GM18511 (cell line): ENCODE data around the gene SFMBT2.

Experiments used
- ATAC-seq: cut with Tn5 transposase; IDR thresholded peaks from one replicate; pipeline ENCODE4 v1.9.1; 2021; ENCODE audit warnings: mild to moderate bottlenecking, moderate library complexity; ENCODE audit not compliant: unreplicated experiment

The SFMBT2 gene

DNA sequence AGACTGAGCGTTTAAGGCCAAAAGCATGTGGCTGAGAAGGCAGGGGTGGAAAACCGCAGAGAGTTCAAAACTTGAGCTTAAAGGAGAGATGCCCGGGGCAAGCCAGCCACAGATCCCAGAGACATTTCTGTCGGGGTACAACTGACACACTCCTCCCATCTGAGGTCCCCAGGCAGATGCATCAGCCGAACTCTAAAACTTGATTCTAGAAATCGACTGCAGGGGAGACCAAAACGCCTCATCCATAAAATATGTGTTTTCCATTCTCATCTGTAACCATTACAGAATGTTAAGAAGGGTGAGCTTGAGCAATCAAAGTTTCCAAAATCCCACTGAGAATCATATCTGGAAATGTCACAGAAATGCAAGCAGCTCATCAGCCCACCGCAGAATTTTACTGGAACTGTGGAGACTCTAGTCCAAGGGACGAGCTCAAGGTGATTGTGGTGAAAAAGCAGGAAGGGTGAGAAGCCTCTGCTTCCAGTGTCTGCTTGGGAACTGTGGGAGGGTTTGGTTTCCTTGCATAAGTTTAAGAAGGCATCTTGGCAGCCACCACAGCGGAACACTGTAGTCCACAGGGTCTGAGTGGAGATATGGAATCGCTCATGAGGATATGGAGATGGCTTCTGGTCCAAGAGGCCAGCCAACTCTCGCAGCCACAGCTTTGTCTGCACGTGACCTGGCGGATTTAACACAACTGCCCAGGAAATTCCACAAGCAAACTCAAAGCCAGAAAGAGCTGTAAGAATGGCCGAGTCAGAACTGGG lies 249.2 kb downstream of the SFMBT2 start:
- ATAC-seq: no peak

- no peak for ATAC-seq
Observed at GRCh38 chr10:7159928-7160327, 250.9 kb downstream of the SFMBT2 start.

- no peak for ATAC-seq
Observed at GRCh38 chr10:7159517-7159916, 251.3 kb downstream of the SFMBT2 start.

DNA sequence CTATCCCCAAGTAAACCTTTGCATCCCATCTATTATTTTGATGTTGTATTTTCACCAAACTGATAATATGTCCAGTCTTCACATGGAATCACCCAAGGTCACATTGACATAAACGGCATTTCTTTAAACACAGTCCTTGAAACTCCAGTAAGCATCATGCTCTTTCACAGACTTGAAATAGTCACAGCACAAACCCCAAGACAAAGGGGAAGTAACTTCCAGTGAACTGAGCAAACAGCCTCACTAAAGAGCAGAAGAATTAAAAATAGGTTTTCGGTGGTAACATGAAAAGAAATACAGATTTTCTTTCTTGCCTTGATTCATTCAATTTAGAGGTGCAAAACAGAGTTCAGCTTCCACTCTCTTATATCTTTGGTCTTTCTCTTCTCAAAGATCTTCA lies 253.7 kb downstream of the SFMBT2 start:
- no peak for ATAC-seq

DNA sequence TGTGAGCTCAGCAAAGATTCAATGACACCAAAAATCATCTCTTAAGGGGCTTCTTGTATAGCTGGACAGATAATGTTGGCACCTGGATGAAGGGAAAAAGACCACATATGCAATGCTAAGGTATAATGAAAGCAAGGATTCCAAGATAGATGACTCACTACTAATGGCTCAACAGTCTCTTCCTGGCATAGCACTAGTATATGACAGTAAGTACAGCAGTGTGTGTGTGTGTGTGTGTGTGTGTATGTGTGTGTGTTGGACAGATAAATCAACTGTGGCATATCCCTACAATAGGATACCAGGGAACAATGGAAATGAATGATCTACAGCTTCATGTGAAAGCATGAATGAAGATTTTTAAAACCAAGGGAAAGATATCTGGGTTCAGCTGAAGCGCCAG lies 257.1 kb downstream of the SFMBT2 start:
- ATAC-seq: no peak

DNA sequence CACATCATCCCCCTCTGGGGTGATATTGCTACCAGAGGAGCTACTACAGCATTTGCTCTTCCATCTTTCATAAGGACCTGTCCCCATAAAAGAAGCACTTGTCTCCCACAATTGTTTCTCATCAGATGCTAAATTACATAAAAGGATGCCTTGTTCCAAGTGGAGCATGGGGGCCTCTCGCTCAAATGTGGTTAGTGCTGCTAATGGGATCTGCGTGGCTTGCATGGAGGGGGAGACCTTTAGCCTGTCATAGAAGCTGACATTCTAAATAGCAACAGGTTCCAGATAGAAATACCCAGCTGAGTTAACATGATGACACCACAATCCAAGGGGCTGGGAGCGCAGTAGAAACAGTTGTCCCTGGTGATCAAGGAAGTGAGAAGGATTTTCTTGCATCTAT lies 257.9 kb downstream of the SFMBT2 start:
- ATAC-seq: no peak

DNA sequence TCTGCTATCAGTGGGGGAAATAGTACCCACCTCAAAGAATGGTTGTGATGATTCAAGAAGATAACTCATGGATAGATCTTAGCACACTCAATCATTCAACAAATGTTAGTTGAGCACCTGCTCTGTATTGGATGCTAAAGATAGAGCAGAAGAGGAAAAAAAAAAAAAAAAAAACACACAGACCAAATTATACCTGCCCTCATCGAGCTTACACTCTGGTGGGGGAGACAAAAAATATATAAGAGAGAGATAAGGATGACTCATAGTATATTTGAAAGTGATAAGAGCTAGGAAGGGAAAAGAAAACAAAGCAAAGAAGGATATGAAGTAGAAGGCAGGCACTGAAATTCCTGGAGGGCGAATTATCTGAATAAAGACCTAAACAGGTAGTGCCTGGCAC lies 258.5 kb downstream of the SFMBT2 start:
- no peak for ATAC-seq

- no peak for ATAC-seq
Observed at GRCh38 chr10:7151538-7151937, 259.3 kb downstream of the SFMBT2 start.

- no peak for ATAC-seq
Observed at GRCh38 chr10:7150349-7150748, 260.5 kb downstream of the SFMBT2 start.

DNA sequence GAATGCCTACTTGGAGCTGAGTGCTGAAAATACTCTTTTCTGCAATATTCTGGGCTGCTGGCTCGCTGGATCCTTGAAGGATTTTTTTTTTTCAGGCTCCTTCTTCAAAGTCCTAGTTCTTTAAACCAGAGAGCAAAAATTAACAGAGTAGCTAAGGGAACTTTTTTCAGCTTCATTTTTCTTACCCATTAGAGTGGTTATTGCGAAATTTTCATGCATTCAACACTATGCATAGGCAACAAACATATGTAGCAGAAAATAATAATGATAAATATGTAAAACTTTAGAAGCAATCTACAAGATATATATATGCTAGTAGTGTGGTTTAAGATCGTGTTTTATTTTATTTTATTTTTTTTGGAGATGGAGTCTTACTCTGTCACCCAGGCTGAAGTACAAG lies 264.6 kb downstream of the SFMBT2 start:
- ATAC-seq: no peak

DNA sequence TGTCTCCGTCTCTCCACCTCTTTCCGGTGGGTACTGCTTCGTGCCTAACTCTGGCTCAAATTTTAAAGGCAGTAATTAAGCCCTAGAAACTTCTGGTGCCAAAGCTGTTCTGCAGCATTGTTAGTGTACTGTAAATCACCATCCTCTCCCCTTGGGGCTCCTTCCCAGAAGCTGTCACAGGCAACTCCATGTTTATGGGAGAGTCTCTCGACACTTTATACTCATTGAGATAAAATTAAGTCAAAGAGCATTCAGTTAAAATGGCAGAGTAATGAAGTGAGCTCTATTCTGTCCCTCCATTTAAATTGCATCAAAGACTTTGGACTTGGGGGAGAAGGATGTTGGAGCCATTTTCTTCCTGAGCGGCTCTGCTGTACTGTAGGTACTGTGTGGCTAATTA lies 274.8 kb downstream of the SFMBT2 start:
- ATAC-seq: no peak

DNA sequence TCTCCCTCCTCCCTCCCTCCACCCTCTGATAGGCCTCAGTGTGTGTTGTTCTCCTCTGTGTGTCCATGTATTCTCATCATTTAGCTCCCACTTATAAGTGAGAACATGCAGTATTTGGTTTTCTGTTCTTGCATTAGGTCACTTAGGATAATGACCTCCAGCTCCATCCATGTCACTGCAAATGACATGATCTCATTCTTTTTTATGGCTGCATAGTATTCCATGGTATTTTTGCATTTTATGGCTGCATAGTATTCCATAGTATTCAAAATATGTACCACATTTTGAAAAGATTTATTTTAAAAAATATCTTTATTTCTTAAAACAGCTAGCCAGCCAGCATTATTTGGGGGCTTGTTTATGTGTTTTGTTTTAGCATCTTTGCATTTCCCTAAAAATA lies 275.6 kb downstream of the SFMBT2 start:
- no peak for ATAC-seq

- no peak for ATAC-seq
Observed at GRCh38 chr10:7134448-7134847, 276.4 kb downstream of the SFMBT2 start.

- no peak for ATAC-seq
Observed at GRCh38 chr10:7133958-7134357, 276.9 kb downstream of the SFMBT2 start.

- ATAC-seq: no peak
Observed at GRCh38 chr10:7133278-7133677, 277.6 kb downstream of the SFMBT2 start.

GRCh38 chr10:7130191-7130911 lies 280.5 kb downstream of the SFMBT2 start:
- no peak for ATAC-seq

GRCh38 chr10:7123774-7124173 lies 287.1 kb downstream of the SFMBT2 start:
- ATAC-seq: no peak

GRCh38 chr10:7122561-7122960 lies 288.3 kb downstream of the SFMBT2 start:
- no peak for ATAC-seq

DNA sequence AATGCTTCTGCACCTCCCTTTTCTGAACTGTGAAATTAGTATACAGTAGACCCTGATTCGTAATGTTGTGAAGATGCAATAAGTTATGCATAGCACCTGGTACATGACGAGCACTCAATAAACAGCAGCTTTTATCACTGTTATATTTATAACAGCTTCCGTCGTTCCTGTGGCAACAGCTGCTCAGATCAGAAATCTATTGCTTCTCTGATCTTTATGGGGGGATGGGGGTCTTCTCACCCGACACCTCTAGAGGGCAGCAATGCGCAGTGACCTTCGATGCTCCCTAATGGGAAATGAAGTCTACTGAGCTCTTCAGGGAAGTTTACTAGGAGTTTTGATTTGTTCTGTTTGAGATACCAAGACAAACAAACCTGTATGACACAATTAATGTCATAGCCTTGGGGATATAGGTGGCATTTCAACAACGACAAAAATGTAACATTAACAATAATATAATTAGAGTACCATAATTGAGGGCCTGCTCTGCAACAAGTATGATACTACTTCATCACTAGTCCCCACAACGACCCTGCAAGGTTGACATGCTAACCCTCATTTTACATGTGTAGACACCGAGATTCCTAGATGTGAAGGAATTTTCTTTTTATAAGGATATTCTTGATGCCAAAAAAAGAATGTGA lies 289.6 kb downstream of the SFMBT2 start:
- ATAC-seq: peak; percentile 84

- no peak for ATAC-seq
Observed at GRCh38 chr10:7119325-7120015, 291.4 kb downstream of the SFMBT2 start.
